Activated CD8-positive, alpha-beta T cell treated with anti-CD3 and anti-CD28 coated beads for 36 hours (primary cell): ENCODE data around the gene VAV2. TPM values are rescaled to one million over a fixed set of nuclear protein-coding genes. Genes with fewer than 3 reads are reported as not detected.

Source experiments
- ATAC-seq: fragments of 200-7000 bp; cut with Tn5 transposase; one replicate; pipeline ENCODE4 v1.10.0; 2021; ENCODE audit warnings: mild to moderate bottlenecking, moderate library complexity
- CTCF ChIA-PET: fragments of 350-600 bp; sonication (Branson Sonifier 250); formaldehyde crosslinking; loops from one replicate; lab custom pipeline; 2021; ENCODE audit warnings: antibody characterized with exemption; lab: Charles Lee
- POLR2A ChIA-PET: fragments of 350-600 bp; sonication (Branson Sonifier 250); formaldehyde crosslinking; loops from one replicate; lab custom pipeline; 2021; ENCODE audit warnings: antibody characterized with exemption; lab: Charles Lee
- DNase-seq: peaks from one replicate; pipeline ENCODE4 v3.0.0-alpha.2; 2020
- H3K27ac Mint-ChIP-seq: one replicate; pipeline ENCODE4 v1.8.0; 2021; ENCODE audit warnings: mild to moderate bottlenecking, mixed read lengths
- H3K27me3 Mint-ChIP-seq: one replicate; pipeline ENCODE4 v1.8.0; 2021; ENCODE audit warnings: mixed read lengths
- H3K36me3 Mint-ChIP-seq: one replicate; pipeline ENCODE4 v1.8.0; 2021; ENCODE audit warnings: low read depth, mixed read lengths
- H3K4me1 Mint-ChIP-seq: one replicate; pipeline ENCODE4 v1.8.0; 2021; ENCODE audit warnings: low read depth, mixed read lengths
- H3K4me3 Mint-ChIP-seq: one replicate; pipeline ENCODE4 v1.8.0; 2021; ENCODE audit warnings: mild to moderate bottlenecking, moderate library complexity, mixed read lengths
- H3K9me3 Mint-ChIP-seq: one replicate; pipeline ENCODE4 v1.8.0; 2021; ENCODE audit warnings: mixed read lengths
- CTCF ChIP-seq: fragments of 200-600 bp; IDR thresholded peaks from one replicate; pipeline ENCODE4 v1.8.0; 2022; ENCODE audit warnings: antibody characterized with exemption, mild to moderate bottlenecking
- intact Hi-C: fragments of 100-400 bp; cut with micrococcal nuclease; formaldehyde crosslinking; loops from one replicate; pipeline ENCODE4 v1.10.0; 2022
- total RNA-seq, 2 experiments: library from RNA; stranded (reverse); gene quantifications; one replicate each; pipeline ENCODE4 v1.2.3, GENCODE V29; 2021

VAV2 gene
- total RNA-seq, 2 experiments from 2014 or later: 5.1 to 5.4 TPM

DNA sequence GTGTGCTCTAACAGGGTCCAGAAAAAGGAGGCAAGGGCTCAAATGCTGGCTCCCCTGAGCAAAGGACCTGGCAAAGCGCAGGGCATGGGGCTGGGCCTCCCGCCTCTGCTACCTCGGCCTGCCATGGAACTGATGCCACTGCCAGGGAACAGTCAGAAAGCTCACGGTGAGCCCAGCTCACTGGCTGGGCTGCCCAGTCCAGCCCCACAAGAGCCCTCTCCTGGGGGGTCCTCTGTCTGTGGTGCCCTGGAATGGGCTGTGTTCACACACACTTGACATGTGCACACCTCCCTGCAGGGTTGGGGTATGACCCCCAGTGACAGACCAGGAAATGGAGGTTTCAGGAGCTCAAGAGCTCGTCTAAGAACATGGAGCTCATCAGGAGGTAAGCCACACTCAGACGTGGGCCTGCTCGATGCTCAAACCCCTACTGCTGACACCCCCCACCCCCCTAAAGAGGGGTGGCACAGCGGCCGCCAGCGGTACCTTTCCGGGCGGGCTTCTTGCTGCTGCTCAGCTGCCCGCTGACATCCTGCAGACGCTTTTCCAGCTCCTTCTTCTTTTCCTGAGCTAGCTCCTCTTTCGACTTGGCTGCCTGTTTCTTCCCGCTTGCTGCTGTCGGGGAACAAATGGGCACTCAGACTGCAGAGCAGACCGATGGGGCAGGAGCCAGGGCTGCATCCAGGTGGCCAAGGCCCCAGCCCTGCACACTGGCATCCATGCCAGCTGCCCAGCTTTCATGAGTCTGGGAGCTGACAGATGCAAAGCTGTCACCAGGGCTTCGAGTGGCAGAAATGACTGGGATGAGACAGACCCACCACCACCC, 42.3 kb upstream of the VAV2 start:
- H3K4me1 Mint-ChIP-seq: no peaks in the 10 kb centered on the region
- H3K4me3 Mint-ChIP-seq: no peak overlapping the region
- peaks cover 33% of the 10 kb centered on the region for H3K36me3 Mint-ChIP-seq
- H3K27ac Mint-ChIP-seq: no peak overlapping the region
- DNase-seq: no peak
- H3K9me3 Mint-ChIP-seq: peaks cover 7% of the 10 kb centered on the region
- H3K27me3 Mint-ChIP-seq: no peaks in the 10 kb centered on the region
- no peak for TF ChIP-seq CTCF
- CTCF ChIA-PET: no interaction called here
- ATAC-seq: no peak
- POLR2A ChIA-PET: interaction anchor here (0.6 kb wide), 1 partner anchor 31 kb away, joined by 3 read pairs; no protein-coding TSS in a partner anchor
- intact Hi-C loops: no loop called here

GRCh38 chr9:134033516-134034214, 41.5 kb upstream of the VAV2 start:
- ChIA-PET POLR2A (no interaction called here), CTCF (interaction anchor here (1.3 kb wide), 1 partner anchor 252 kb away, joined by 3 read pairs; no protein-coding TSS in a partner anchor)
- no peak for ATAC-seq
- H3K9me3 Mint-ChIP-seq: no peaks in the 10 kb centered on the region
- H3K27ac Mint-ChIP-seq: no peak overlapping the region
- peaks cover 25% of the 10 kb centered on the region for H3K36me3 Mint-ChIP-seq
- no peaks in the 10 kb centered on the region for H3K27me3 Mint-ChIP-seq
- DNase-seq: no peak
- H3K4me3 Mint-ChIP-seq: no peak overlapping the region
- intact Hi-C loops: no loop called here
- TF ChIP-seq CTCF: no peak
- no peaks in the 10 kb centered on the region for H3K4me1 Mint-ChIP-seq

GRCh38 chr9:134032456-134033222, 40.5 kb upstream of the VAV2 start:
- Mint-ChIP-seq H3K4me1 (no peaks in the 10 kb centered on the region), H3K36me3 (peaks cover 17% of the 10 kb centered on the region), H3K9me3 (no peaks in the 10 kb centered on the region), H3K27me3 (no peaks in the 10 kb centered on the region), H3K27ac (no peak overlapping the region), H3K4me3 (no peak overlapping the region)
- TF ChIP-seq CTCF: no peak
- ATAC-seq (no peak), DNase-seq (no peak)
- ChIA-PET POLR2A (no interaction called here), CTCF (interaction anchor here (1.3 kb wide), 1 partner anchor 251 kb away, joined by 3 read pairs; no protein-coding TSS in a partner anchor)
- intact Hi-C loops: no loop called here

- H3K36me3 Mint-ChIP-seq: peaks cover 16% of the 10 kb centered on the region
- ChIA-PET POLR2A (no interaction called here), CTCF (no interaction called here)
- TF ChIP-seq CTCF: no peak
- ATAC-seq (no peak), DNase-seq (no peak)
- intact Hi-C loops: no loop called here
- no peaks in the 10 kb centered on the region for H3K27me3 Mint-ChIP-seq
- no peak overlapping the region for H3K27ac Mint-ChIP-seq
- H3K4me3 Mint-ChIP-seq: no peak overlapping the region
- no peaks in the 10 kb centered on the region for H3K4me1 Mint-ChIP-seq
- H3K9me3 Mint-ChIP-seq: no peaks in the 10 kb centered on the region
Observed at GRCh38 chr9:134031783-134032182, 39.7 kb upstream of the VAV2 start.
